Erythroblast (primary cell): Measurements from ENCODE around the gene ZCCHC4.
"Not testable (repeated sequence)": the region's sequence is repeated elsewhere in the genome, so short reads cannot be mapped to it uniquely, and the experiment has no call there.

Experiments used
- DNase-seq, 2 experiments: peaks; one replicate each; lab custom pipeline; 2025; lab: John Stamatoyannopoulos, UW
- GATA1 ChIP-seq: IDR thresholded peaks from 2 replicates; pipeline ENCODE4 v1.6.1; 2011; ENCODE audit warnings: low read depth, mild to moderate bottlenecking, control low read depth, low read length, moderate library complexity
- POLR2A ChIP-seq: IDR thresholded peaks from 2 replicates; pipeline ENCODE4 v1.6.1; 2011; ENCODE audit warnings: mild to moderate bottlenecking, low read length

The ZCCHC4 gene

GRCh38 chr4:25346913-25347312 lies 34.3 kb downstream of the ZCCHC4 start:
- DNase-seq: no peak
- TF ChIP-seq GATA1 (no peak), POLR2A (no peak)

- DNase-seq: no peak
- TF ChIP-seq GATA1 (no peak), POLR2A (no peak)
Observed at GRCh38 chr4:25347473-25347872, 34.9 kb downstream of the ZCCHC4 start.

DNA sequence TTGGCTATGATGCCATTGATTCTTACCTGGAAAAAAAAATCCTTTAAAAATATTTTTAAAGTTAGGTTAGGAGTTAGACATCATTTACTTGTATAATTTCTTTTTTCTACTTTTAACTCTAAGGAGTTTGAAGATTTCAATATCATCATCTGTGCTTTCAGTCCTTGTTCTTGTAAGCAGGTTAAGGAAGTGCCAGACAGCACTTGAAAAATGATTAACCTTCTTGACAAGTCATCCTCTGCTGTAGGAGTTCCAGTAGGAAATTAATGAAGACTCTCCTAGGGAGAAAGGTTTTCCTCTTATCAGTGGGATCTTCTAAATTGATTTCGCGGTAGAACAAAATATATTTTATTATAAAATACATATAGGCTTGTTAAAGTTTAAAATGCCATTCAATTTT lies 35.4 kb downstream of the ZCCHC4 start:
- no peak for DNase-seq
- TF ChIP-seq GATA1 (no peak), POLR2A (no peak)

DNA sequence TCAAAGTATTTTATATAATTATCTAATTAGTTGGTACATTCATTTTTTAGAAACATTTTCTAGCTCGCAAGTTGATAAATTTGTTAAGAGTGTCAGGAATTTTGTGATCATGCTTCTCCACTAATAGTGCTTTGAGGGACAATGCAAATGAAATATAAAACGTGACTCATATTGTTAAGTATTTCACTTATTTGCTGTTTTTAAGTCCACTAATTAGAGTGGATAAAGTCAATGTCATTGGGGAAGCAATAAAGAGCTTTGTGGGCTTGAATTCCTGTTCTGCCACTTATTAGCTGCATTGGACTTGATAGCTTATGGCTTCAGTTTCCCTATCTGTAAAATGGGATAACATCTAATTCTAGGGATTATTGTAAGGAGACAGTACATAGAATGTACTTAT lies 38.0 kb downstream of the ZCCHC4 start:
- no peak for TF ChIP-seq GATA1
- no peak for TF ChIP-seq POLR2A
- no peak for DNase-seq

- no peak for DNase-seq
- TF ChIP-seq POLR2A: no peak
- no peak for TF ChIP-seq GATA1
Observed at GRCh38 chr4:25351777-25352416, 39.3 kb downstream of the ZCCHC4 start.

GRCh38 chr4:25356068-25356467 lies 43.5 kb downstream of the ZCCHC4 start:
- no peak for TF ChIP-seq GATA1
- TF ChIP-seq POLR2A: no peak
- no peak for DNase-seq

GRCh38 chr4:25358515-25359275 lies 46.1 kb downstream of the ZCCHC4 start:
- no peak for DNase-seq
- no peak for TF ChIP-seq GATA1
- TF ChIP-seq POLR2A: no peak

DNA sequence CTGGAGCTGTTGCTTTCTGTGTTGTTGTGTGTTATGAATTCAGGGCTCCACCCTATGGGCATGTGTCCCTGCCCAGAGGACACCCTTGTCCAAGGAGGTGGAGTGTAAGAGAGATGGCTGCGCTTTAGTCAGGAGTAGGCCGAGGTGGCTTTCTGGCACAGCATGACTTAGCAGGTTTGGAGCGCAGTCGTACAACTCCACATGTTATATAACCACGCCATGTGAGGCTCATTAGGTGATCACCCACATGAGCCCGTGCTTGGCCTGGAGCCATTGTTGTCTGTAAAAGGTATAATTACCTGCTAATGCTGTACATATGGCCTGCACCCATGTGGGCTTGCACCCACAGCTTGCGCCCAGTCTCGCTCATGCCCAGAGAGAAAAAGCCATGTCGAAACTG lies 48.7 kb downstream of the ZCCHC4 start:
- TF ChIP-seq GATA1 (no peak), POLR2A (no peak)

DNA sequence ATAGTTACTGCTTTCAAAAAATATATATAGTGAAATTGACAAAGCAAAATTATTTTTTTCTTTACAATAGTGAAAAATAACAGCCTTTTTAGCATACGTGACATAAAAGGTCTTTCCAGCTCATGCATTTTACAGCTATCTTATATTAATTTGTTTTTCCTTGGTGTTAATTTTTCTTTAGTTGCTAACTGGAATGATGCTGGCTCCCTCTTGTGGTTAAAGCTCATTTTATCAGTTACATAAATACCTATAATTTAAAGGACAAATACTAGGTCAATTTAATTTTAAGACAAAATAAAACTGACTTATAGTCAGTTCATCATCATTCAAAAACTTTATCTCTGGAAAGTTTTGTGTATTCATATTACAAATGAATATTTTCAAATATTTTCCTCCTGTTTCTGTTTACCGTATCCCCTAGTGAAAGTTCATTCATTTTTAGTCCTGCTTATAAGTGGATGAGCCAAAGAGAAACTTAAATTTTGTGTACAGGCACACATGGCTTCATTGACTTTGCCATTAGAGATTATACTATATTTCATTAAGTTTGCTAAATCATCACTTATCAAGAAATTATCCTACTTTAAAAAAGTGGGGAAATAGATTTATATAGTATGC lies 54.5 kb downstream of the ZCCHC4 start:
- DNase-seq: peak; percentile 61 to 74
- no peak for TF ChIP-seq POLR2A
- no peak for TF ChIP-seq GATA1

More for the DNA sequence above, 48.7 kb downstream of the ZCCHC4 start:
- DNase-seq: peak in 1 of 2 experiments; percentile 4

DNA sequence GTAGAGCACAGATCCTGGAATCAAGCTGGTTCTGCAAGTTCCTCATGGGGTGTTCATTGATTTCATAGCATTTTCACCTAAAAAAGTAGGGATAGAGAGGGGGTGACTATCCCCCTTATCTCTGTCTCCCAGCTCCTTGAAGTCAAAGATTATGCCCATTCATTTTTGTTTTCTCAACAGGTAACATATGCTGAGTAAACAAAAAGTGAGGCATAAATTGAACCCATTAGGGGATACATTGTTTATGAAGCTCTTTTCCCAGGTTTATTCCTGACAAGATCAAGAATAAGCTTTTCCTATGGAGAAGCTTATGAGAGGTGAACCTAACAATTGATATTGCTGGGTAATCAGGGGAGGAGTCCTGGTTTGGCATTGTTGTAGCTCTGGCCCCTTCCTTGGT lies 55.3 kb downstream of the ZCCHC4 start:
- TF ChIP-seq GATA1: no peak
- no peak for TF ChIP-seq POLR2A
- DNase-seq: no peak

- DNase-seq: no peak
- TF ChIP-seq GATA1 (no peak), POLR2A (no peak)
Observed at GRCh38 chr4:25368315-25368714, 55.7 kb downstream of the ZCCHC4 start.

DNA sequence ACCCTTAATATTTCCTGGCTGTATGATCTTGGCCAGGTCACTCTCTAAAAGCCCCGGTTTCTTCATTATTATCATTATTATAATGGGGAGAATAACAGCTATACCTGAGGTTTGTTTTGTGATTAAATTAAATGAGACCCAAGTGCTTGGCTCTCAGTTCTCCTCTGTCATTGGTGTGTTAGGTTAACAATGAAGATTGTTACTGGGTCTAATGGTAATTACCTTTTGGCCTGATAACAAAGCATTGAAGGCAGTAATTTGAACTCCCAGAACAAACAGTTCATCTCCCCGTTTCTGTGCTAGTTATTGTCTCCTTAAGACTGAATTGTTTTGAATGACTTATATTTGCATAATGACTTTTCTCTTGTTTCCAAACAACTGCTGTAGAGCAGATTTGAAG lies 57.7 kb downstream of the ZCCHC4 start:
- TF ChIP-seq GATA1: no peak
- no peak for TF ChIP-seq POLR2A
- no peak for DNase-seq

DNA sequence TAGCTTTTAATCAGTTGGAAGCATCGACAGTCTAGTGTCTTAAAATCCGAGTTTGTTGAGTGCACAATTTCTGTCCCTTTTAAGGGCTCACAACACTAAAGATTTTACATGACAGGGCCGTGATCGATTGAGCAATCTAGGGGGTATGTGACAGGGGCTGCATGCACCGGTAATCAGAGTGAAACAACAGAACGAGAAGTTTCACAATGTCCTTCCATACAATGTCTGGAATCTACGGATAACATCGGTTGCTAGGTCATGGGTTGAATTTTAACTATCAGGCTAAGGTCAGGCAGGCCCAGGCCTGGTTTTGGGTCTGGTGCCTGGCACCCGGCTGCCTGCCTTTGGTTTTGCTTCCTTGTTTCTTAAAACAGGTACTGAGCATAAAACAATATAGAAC lies 60.0 kb downstream of the ZCCHC4 start:
- not testable (repeated sequence) for DNase-seq
